WTC11 (cell line): ENCODE data around the gene POU2F1. TPM values are rescaled to one million over a fixed set of nuclear protein-coding genes. Genes with fewer than 3 reads are reported as not detected.

Source experiments
- ATF1 ChIP-seq: sonication (generic); formaldehyde crosslinking; IDR thresholded peaks from 2 replicates; pipeline ENCODE4 v1.8.1; 2023; ENCODE audit warnings: mild to moderate bottlenecking, moderate library complexity, missing genetic modification reagents
- IRF2 ChIP-seq: sonication (generic); formaldehyde crosslinking; IDR thresholded peaks from 2 replicates; pipeline ENCODE4 v1.8.0; 2022; ENCODE audit warnings: low read depth, missing genetic modification reagents, borderline replicate concordance
- TEAD1 ChIP-seq: sonication (generic); formaldehyde crosslinking; IDR thresholded peaks from 2 replicates; pipeline ENCODE4 v1.8.0; 2022; ENCODE audit warnings: mild to moderate bottlenecking, missing genetic modification reagents
- total RNA-seq: library from RNA; stranded (reverse); gene quantifications from 3 replicates; pipeline ENCODE4 v1.2.3, GENCODE V29; 2021
- TF ChIP-seq, protein P1 (sequence below): sonication (generic); formaldehyde crosslinking; IDR thresholded peaks from 2 replicates; pipeline ENCODE4 v1.8.0; 2023; ENCODE audit warnings: missing genetic modification reagents, mild to moderate bottlenecking, borderline replicate concordance
- TF ChIP-seq, protein P2 (sequence below): fragments of 250-450 bp; sonication (Bioruptor Pico); conservative IDR thresholded peaks from 2 replicates; pipeline ENCODE4 v1.9.0; 2021; ENCODE audit warnings: mild to moderate bottlenecking
- TF ChIP-seq, protein P3 (sequence below): sonication (generic); formaldehyde crosslinking; IDR thresholded peaks from 2 replicates; pipeline ENCODE4 v1.8.1; 2022; ENCODE audit warnings: missing genetic modification reagents, borderline replicate concordance
- TF ChIP-seq, protein P4 (sequence below): sonication (generic); formaldehyde crosslinking; IDR thresholded peaks from 2 replicates; pipeline ENCODE4 v1.8.0; 2022; ENCODE audit warnings: mild to moderate bottlenecking, missing genetic modification reagents
- TF ChIP-seq, protein P5 (sequence below): sonication (generic); formaldehyde crosslinking; IDR thresholded peaks from 2 replicates; pipeline ENCODE4 v1.8.1; 2023; ENCODE audit warnings: mild to moderate bottlenecking, missing genetic modification reagents, borderline replicate concordance
- TF ChIP-seq, protein P6 (sequence below): sonication (generic); formaldehyde crosslinking; IDR thresholded peaks from 2 replicates; pipeline ENCODE4 v1.8.0; 2022; ENCODE audit warnings: mild to moderate bottlenecking, missing genetic modification reagents
- TF ChIP-seq, protein P7 (sequence below): sonication (generic); formaldehyde crosslinking; IDR thresholded peaks from 2 replicates; pipeline ENCODE4 v1.8.1; 2022; ENCODE audit warnings: low read depth, missing genetic modification reagents, borderline replicate concordance
- TF ChIP-seq, protein P8 (sequence below): fragments of 250-450 bp; sonication (Bioruptor Pico); IDR thresholded peaks from 2 replicates; pipeline ENCODE4 v1.9.0; 2021; ENCODE audit warnings: mild to moderate bottlenecking
- TF ChIP-seq, protein P9 (sequence below): sonication (generic); formaldehyde crosslinking; IDR thresholded peaks from 2 replicates; pipeline ENCODE4 v1.8.0; 2022; ENCODE audit warnings: missing genetic modification reagents

The POU2F1 gene
- total RNA-seq, 1 experiment from 2014 or later = 51.3 TPM

DNA sequence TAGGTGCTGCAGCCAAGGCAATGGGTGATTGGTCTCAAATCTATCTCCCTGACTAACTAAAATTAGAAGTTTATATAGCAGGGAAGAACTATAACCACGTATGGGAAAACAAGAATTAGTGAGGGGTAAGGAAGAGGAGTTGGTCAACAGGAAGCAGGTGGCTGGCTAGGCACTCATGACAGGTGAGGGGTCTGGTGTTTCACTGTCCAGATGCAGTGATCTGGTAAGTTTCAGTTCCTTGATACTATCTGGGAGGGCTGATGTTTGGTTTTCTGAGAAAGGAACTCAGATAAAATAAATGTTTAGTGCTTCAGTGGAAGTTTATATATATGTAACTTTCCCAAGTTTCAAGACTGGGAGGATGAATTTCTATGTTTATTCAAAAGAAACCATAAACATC is 11.6 kb upstream of the POU2F1 start (continued):
- TF ChIP-seq, protein P1, sequence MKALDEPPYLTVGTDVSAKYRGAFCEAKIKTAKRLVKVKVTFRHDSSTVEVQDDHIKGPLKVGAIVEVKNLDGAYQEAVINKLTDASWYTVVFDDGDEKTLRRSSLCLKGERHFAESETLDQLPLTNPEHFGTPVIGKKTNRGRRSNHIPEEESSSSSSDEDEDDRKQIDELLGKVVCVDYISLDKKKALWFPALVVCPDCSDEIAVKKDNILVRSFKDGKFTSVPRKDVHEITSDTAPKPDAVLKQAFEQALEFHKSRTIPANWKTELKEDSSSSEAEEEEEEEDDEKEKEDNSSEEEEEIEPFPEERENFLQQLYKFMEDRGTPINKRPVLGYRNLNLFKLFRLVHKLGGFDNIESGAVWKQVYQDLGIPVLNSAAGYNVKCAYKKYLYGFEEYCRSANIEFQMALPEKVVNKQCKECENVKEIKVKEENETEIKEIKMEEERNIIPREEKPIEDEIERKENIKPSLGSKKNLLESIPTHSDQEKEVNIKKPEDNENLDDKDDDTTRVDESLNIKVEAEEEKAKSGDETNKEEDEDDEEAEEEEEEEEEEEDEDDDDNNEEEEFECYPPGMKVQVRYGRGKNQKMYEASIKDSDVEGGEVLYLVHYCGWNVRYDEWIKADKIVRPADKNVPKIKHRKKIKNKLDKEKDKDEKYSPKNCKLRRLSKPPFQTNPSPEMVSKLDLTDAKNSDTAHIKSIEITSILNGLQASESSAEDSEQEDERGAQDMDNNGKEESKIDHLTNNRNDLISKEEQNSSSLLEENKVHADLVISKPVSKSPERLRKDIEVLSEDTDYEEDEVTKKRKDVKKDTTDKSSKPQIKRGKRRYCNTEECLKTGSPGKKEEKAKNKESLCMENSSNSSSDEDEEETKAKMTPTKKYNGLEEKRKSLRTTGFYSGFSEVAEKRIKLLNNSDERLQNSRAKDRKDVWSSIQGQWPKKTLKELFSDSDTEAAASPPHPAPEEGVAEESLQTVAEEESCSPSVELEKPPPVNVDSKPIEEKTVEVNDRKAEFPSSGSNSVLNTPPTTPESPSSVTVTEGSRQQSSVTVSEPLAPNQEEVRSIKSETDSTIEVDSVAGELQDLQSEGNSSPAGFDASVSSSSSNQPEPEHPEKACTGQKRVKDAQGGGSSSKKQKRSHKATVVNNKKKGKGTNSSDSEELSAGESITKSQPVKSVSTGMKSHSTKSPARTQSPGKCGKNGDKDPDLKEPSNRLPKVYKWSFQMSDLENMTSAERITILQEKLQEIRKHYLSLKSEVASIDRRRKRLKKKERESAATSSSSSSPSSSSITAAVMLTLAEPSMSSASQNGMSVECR (CRISPR knock-in tag) = no peak
- TF ChIP-seq, protein P2, sequence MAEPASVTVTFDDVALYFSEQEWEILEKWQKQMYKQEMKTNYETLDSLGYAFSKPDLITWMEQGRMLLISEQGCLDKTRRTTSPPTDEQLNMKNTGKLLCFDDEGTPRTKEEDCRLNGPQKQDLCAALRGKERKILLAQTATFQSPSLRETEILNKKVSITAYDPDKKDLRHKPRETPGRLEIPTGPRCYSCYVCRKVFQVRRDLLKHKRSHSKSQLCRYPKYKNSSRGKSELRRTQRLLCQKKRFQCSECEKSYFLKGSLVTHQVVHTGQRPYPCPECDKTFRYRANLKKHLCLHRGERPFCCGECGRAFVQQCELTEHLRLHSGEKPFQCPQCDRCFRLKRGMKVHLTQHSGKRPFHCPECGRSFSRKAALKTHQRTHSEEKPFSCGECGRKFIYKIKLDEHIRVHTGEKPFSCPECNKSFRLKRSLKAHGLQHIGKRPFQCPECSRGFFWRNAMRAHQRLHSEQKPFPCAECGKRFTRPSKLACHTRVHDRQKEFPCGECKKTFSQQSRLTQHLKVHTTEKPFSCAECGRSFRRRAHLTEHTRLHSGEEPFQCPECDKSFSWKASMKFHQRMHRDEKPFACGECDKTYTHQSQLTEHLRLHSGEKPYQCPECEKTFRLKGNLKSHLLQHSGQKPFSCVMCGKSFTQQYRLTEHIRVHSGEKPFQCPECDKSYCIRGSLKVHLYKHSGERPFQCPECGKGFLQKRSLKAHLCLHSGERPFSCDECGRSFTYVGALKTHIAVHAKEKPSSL = no peak
- TF ChIP-seq, protein P3, sequence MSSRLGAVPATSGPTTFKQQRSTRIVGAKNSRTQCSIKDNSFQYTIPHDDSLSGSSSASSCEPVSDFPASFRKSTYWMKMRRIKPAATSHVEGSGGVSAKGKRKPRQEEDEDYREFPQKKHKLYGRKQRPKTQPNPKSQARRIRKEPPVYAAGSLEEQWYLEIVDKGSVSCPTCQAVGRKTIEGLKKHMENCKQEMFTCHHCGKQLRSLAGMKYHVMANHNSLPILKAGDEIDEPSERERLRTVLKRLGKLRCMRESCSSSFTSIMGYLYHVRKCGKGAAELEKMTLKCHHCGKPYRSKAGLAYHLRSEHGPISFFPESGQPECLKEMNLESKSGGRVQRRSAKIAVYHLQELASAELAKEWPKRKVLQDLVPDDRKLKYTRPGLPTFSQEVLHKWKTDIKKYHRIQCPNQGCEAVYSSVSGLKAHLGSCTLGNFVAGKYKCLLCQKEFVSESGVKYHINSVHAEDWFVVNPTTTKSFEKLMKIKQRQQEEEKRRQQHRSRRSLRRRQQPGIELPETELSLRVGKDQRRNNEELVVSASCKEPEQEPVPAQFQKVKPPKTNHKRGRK (CRISPR knock-in tag) = no peak
- TF ChIP-seq ATF1 (CRISPR knock-in tag) = no peak
- TF ChIP-seq, protein P4, sequence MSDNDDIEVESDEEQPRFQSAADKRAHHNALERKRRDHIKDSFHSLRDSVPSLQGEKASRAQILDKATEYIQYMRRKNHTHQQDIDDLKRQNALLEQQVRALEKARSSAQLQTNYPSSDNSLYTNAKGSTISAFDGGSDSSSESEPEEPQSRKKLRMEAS (CRISPR knock-in tag) = no peak
- TF ChIP-seq, protein P5, sequence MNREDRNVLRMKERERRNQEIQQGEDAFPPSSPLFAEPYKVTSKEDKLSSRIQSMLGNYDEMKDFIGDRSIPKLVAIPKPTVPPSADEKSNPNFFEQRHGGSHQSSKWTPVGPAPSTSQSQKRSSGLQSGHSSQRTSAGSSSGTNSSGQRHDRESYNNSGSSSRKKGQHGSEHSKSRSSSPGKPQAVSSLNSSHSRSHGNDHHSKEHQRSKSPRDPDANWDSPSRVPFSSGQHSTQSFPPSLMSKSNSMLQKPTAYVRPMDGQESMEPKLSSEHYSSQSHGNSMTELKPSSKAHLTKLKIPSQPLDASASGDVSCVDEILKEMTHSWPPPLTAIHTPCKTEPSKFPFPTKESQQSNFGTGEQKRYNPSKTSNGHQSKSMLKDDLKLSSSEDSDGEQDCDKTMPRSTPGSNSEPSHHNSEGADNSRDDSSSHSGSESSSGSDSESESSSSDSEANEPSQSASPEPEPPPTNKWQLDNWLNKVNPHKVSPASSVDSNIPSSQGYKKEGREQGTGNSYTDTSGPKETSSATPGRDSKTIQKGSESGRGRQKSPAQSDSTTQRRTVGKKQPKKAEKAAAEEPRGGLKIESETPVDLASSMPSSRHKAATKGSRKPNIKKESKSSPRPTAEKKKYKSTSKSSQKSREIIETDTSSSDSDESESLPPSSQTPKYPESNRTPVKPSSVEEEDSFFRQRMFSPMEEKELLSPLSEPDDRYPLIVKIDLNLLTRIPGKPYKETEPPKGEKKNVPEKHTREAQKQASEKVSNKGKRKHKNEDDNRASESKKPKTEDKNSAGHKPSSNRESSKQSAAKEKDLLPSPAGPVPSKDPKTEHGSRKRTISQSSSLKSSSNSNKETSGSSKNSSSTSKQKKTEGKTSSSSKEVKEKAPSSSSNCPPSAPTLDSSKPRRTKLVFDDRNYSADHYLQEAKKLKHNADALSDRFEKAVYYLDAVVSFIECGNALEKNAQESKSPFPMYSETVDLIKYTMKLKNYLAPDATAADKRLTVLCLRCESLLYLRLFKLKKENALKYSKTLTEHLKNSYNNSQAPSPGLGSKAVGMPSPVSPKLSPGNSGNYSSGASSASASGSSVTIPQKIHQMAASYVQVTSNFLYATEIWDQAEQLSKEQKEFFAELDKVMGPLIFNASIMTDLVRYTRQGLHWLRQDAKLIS (CRISPR knock-in tag) = no peak
- TF ChIP-seq, protein P6, sequence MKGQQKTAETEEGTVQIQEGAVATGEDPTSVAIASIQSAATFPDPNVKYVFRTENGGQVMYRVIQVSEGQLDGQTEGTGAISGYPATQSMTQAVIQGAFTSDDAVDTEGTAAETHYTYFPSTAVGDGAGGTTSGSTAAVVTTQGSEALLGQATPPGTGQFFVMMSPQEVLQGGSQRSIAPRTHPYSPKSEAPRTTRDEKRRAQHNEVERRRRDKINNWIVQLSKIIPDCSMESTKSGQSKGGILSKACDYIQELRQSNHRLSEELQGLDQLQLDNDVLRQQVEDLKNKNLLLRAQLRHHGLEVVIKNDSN (CRISPR knock-in tag) = no peak
- TF ChIP-seq, protein P7, sequence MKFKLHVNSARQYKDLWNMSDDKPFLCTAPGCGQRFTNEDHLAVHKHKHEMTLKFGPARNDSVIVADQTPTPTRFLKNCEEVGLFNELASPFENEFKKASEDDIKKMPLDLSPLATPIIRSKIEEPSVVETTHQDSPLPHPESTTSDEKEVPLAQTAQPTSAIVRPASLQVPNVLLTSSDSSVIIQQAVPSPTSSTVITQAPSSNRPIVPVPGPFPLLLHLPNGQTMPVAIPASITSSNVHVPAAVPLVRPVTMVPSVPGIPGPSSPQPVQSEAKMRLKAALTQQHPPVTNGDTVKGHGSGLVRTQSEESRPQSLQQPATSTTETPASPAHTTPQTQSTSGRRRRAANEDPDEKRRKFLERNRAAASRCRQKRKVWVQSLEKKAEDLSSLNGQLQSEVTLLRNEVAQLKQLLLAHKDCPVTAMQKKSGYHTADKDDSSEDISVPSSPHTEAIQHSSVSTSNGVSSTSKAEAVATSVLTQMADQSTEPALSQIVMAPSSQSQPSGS = no peak
- TF ChIP-seq TEAD1 (CRISPR knock-in tag) = no peak
- TF ChIP-seq, protein P8, sequence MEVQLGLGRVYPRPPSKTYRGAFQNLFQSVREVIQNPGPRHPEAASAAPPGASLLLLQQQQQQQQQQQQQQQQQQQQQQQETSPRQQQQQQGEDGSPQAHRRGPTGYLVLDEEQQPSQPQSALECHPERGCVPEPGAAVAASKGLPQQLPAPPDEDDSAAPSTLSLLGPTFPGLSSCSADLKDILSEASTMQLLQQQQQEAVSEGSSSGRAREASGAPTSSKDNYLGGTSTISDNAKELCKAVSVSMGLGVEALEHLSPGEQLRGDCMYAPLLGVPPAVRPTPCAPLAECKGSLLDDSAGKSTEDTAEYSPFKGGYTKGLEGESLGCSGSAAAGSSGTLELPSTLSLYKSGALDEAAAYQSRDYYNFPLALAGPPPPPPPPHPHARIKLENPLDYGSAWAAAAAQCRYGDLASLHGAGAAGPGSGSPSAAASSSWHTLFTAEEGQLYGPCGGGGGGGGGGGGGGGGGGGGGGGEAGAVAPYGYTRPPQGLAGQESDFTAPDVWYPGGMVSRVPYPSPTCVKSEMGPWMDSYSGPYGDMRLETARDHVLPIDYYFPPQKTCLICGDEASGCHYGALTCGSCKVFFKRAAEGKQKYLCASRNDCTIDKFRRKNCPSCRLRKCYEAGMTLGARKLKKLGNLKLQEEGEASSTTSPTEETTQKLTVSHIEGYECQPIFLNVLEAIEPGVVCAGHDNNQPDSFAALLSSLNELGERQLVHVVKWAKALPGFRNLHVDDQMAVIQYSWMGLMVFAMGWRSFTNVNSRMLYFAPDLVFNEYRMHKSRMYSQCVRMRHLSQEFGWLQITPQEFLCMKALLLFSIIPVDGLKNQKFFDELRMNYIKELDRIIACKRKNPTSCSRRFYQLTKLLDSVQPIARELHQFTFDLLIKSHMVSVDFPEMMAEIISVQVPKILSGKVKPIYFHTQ (CRISPR knock-in tag) = no peak
- TF ChIP-seq, protein P9, sequence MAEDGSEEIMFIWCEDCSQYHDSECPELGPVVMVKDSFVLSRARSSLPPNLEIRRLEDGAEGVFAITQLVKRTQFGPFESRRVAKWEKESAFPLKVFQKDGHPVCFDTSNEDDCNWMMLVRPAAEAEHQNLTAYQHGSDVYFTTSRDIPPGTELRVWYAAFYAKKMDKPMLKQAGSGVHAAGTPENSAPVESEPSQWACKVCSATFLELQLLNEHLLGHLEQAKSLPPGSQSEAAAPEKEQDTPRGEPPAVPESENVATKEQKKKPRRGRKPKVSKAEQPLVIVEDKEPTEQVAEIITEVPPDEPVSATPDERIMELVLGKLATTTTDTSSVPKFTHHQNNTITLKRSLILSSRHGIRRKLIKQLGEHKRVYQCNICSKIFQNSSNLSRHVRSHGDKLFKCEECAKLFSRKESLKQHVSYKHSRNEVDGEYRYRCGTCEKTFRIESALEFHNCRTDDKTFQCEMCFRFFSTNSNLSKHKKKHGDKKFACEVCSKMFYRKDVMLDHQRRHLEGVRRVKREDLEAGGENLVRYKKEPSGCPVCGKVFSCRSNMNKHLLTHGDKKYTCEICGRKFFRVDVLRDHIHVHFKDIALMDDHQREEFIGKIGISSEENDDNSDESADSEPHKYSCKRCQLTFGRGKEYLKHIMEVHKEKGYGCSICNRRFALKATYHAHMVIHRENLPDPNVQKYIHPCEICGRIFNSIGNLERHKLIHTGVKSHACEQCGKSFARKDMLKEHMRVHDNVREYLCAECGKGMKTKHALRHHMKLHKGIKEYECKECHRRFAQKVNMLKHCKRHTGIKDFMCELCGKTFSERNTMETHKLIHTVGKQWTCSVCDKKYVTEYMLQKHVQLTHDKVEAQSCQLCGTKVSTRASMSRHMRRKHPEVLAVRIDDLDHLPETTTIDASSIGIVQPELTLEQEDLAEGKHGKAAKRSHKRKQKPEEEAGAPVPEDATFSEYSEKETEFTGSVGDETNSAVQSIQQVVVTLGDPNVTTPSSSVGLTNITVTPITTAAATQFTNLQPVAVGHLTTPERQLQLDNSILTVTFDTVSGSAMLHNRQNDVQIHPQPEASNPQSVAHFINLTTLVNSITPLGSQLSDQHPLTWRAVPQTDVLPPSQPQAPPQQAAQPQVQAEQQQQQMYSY (CRISPR knock-in tag) = no peak
- no peak for TF ChIP-seq IRF2 (CRISPR knock-in tag)
